ENCODE data around the gene PPBP.

PPBP gene

GRCh38 chr4:73947239-73947985 lies 40.6 kb downstream of the PPBP start:
- DNase-seq, result no peak

GRCh38 chr4:73945674-73946449 lies 42.1 kb downstream of the PPBP start:
- no peak for DNase-seq

- no peak for DNase-seq
Measured at GRCh38 chr4:73945140-73945539, 42.9 kb downstream of the PPBP start.

DNA sequence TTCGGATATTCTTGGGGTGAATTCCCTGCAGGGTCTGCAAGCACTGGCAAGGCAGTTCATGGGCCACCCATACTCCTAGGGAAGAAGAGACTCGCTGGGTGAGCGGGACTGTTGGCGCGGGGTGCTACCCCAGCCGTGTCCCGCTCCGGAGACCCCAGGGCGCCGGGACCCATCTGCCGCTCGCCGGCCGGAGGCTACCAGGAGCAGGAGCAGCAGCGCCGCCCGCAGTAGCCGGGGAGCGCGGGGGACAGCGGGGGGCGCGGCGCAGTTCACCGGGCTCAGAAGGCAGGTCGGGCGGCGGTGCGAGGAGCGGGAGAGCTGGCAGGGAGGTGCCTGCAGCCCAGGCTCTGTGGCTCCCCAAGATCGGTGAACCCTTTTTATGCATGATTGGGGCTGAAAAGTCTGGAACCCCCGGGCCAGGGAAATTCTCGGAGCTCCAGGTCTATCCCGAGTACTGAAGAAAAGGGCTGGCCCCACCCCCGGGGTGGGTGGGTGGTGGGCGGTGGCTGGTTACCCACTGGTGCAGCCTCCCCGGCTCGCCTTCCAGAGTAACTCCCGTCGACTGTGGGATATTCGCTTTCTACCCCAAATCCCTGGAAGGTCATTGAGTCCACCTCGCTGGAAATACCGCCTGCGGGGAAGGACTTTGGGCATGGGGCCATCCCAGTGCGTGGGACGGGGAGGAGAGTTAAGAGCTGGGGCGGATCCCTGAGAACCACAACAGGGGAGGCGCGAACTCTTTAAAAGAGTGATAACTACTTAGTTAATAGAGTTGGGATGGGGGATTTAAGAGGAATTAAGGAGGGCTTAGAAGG lies 43.7 kb downstream of the PPBP start:
- no peak for DNase-seq

- DNase-seq, result no peak
Measured at GRCh38 chr4:73943555-73943954, 44.4 kb downstream of the PPBP start.

- DNase-seq, result no peak
Measured at GRCh38 chr4:73936969-73937368, 51.0 kb downstream of the PPBP start.
